Right lobe of liver (tissue), 6 donors: ENCODE results near the gene LRRC47. TPM values are rescaled to one million over a fixed set of nuclear protein-coding genes. Genes with fewer than 3 reads are reported as not detected.

Source experiments
- ATAC-seq, 4 donors: fragments of 200-7000 bp; cut with Tn5 transposase; one replicate each; pipeline ENCODE4 v1.9.1; 2020; ENCODE audit warnings: mild to moderate bottlenecking in 4 of 4, moderate library complexity in 4 of 4
- DNase-seq, 3 donors: peaks; one replicate each; pipeline ENCODE4 v3.0.0-alpha.2; 2020
- H3K27ac ChIP-seq, 3 donors: fragments of 200-600 bp; one replicate each; pipeline ENCODE4 v1.8.0; 2022
- H3K27me3 ChIP-seq, 2 donors: fragments of 200-600 bp; one replicate each; pipeline ENCODE4 v1.8.0; 2022
- H3K36me3 ChIP-seq, 4 donors: fragments of 200-600 bp; sonication (generic) in 1 of 4; one replicate each; pipeline versions ENCODE4 v1.5.1 to v1.8.0; 2017 to 2022; ENCODE audit warnings: control low read depth in 1 of 4
- H3K4me1 ChIP-seq, 4 donors: fragments of 200-600 bp; sonication (generic) in 1 of 4; one replicate each; pipeline versions ENCODE4 v1.5.1 to v1.8.0; 2017 to 2022; ENCODE audit warnings: control low read depth in 1 of 4
- H3K4me3 ChIP-seq, 3 donors: fragments of 200-600 bp; one replicate each; pipeline ENCODE4 v1.8.0; 2022
- H3K9me3 ChIP-seq, 4 donors: fragments of 200-600 bp; sonication (generic) in 1 of 4; one replicate each; pipeline versions ENCODE4 v1.5.1 to v1.8.0; 2017 to 2022; ENCODE audit warnings: control low read depth in 1 of 4
- POLR2A ChIP-seq: fragments of 450-650 bp; IDR thresholded peaks from one replicate; pipeline ENCODE4 v1.6.1; 2017; ENCODE audit warnings: antibody characterized with exemption, mild to moderate bottlenecking
- WGBS: methylation state at CpG from one replicate; pipeline ENCODE4 v1.1.6; 2018; ENCODE audit warnings: low coverage, low lambda C conversion rate; ENCODE audit not compliant: insufficient coverage; ENCODE audit errors: missing lambda C conversion rate; 5-methylcytosine and 5-hydroxymethylcytosine counted together
- intact Hi-C, 2 donors: fragments of 100-400 bp; cut with DNase I; formaldehyde crosslinking; loops; one replicate each; pipeline versions ENCODE4 v1.11.2 to v1.14.1; 2022
- total RNA-seq, 6 experiments: library from RNA; depleted of rRNA in 2 of 6; stranded (reverse); fragments of >200 nt in 2 of 6; fragmentation: NEBNext Ultra II Directional in 3 of 6; extraction: Animal tissue kit (Norgen Biotek cat#: 25700) in 3 of 6; gene quantifications; one replicate each; pipeline versions ENCODE4 v1.1.0 to v1.2.4, GENCODE V29; 2016 to 2023
- TF ChIP-seq, protein P1 (sequence below), 4 donors: fragments of 200-600 bp in 3 of 4; fragments of 450-650 bp in 1 of 4; IDR thresholded peaks; one replicate each; pipeline versions ENCODE4 v1.5.1 to v1.8.0; 2016 to 2022; ENCODE audit warnings: antibody characterized with exemption in 4 of 4, mild to moderate bottlenecking in 2 of 4
- donor health status: DM: no; HTN: yes; CAD: no.
- donor health status: DM: no; HTN: no; CAD: no.
- donor health status: DM: no; HTN: no; CAD: no.
- donor health status: DM: no; HTN: yes; CAD: no.
- donor health status: DM: no; HTN: yes; CAD: no.

The LRRC47 gene
- total RNA-seq, 6 experiments from 2014 or later: 22.7 to 32.2 (median 25.8) TPM

DNA sequence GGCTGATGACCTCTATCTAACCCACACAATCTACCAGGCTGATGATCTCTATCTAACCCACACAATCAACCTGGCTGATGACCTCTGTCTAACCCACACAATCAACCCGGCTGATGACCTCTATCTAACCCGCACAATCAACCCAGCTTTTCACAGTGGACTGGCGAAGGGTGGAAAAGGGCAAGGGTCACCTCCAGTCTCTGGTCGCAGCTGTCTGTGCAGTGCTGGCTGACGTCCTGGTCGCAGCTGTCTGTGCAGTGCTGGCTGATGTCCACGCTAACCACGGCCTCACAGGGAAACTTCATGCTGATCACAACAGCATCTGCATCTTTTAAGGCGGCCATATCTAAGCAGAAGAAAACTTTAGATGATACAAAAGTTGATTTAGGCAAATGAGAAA, 56.3 kb downstream of the LRRC47 start:
- WGBS: 38% methylated on average over 9 of the region's 9 CpGs
- Histone ChIP-seq H3K4me1 (peaks cover 0 to 7% (median 0%) of the 10 kb centered on the region in 4 donors), H3K4me3 (no peak overlapping the region), H3K27me3 (no peaks in the 10 kb centered on the region), H3K36me3 (peaks cover 0 to 31% (median 4%) of the 10 kb centered on the region in 4 donors), H3K9me3 (no peaks in the 10 kb centered on the region), H3K27ac (no peak overlapping the region)
- DNase-seq: peak; percentile 78 to 88 (median 88)
- intact Hi-C loops: no loop called here
- no peak for TF ChIP-seq POLR2A
- TF ChIP-seq, protein P1, sequence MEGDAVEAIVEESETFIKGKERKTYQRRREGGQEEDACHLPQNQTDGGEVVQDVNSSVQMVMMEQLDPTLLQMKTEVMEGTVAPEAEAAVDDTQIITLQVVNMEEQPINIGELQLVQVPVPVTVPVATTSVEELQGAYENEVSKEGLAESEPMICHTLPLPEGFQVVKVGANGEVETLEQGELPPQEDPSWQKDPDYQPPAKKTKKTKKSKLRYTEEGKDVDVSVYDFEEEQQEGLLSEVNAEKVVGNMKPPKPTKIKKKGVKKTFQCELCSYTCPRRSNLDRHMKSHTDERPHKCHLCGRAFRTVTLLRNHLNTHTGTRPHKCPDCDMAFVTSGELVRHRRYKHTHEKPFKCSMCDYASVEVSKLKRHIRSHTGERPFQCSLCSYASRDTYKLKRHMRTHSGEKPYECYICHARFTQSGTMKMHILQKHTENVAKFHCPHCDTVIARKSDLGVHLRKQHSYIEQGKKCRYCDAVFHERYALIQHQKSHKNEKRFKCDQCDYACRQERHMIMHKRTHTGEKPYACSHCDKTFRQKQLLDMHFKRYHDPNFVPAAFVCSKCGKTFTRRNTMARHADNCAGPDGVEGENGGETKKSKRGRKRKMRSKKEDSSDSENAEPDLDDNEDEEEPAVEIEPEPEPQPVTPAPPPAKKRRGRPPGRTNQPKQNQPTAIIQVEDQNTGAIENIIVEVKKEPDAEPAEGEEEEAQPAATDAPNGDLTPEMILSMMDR (IDR thresholded peaks at IDR 0.05): no peak
- peak; percentile 96 to 99 (median 98) for ATAC-seq

DNA sequence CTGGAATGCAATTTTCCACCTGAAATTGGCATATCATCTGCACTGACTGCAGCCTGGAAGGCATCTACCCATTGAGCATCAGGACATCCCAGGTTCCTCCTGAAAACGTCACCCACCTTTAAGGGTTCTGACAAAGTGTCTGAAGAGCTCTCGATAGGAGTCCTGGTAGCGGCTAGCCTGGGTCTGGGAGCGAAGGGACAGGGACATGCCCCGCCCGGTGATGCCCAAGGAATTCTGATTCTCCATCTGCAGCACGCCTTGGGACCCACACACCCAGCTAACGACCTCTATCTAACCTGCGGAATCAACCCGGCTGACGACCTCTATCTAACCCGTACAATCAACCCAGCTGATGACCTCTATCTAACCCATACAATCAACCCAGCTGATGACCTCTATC, 57.4 kb downstream of the LRRC47 start:
- no peak for DNase-seq
- Histone ChIP-seq H3K27ac (no peak overlapping the region), H3K4me1 (peaks cover 0 to 8% (median 0%) of the 10 kb centered on the region in 4 donors), H3K4me3 (no peak overlapping the region), H3K9me3 (no peaks in the 10 kb centered on the region), H3K27me3 (no peaks in the 10 kb centered on the region), H3K36me3 (peaks cover 0 to 31% (median 4%) of the 10 kb centered on the region in 4 donors)
- WGBS: 75% methylated on average over 3 of the region's 12 CpGs
- intact Hi-C loops: no loop called here
- TF ChIP-seq, protein P1 (IDR thresholded peaks at IDR 0.05): no peak
- no peak for TF ChIP-seq POLR2A
- ATAC-seq: no peak

DNA sequence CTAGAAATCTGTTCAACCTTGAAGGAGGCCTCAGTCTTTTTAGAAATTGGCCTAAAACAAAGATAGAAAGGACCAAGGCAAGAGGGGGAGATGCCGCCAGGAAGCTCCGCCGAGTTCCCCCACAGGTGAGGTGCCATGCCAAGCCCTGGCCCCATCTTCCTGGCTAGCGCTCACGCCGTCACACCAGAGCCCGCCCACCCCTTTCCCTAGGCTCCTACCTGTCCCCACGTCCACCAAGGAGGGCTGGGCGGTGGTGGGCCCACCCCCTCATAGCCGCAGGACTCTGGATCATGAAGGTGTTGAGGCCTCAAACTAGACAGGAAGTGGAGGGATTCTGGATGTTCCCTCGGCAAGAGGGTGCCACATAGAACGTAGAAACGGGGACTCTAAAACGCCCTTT, 59.6 kb downstream of the LRRC47 start:
- intact Hi-C loops: no loop called here
- Histone ChIP-seq H3K27me3 (no peaks in the 10 kb centered on the region), H3K36me3 (peaks cover 0 to 21% (median under 1%) of the 10 kb centered on the region in 4 donors), H3K4me3 (no peak overlapping the region), H3K27ac (no peak overlapping the region), H3K9me3 (no peaks in the 10 kb centered on the region), H3K4me1 (peaks cover 0 to 15% (median 0%) of the 10 kb centered on the region in 4 donors)
- WGBS: 82% methylated on average over 13 of the region's 14 CpGs
- DNase-seq: no peak
- ATAC-seq: no peak
- no peak for TF ChIP-seq POLR2A
- TF ChIP-seq, protein P1 (IDR thresholded peaks at IDR 0.05): no peak

DNA sequence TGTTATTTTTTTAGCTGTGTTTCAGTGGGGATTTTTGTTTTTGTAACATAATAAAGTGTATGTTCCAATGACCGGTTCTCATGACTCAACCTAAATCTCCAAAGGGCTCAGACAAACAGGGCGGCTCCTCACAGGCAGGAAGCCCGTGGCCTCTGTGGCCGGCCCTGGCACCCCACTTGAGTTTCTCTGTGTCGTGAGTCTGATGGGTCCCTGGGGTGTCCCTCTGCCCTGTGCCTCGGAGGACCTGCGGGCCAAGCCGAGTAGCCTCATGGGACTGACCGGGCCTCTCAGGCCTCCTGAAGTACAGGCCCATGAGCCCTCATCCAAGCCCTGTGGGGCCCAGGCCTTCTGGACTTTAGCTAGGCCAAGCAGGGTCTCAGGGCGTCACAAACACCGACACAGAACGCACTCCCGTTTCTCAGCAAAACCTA, 60.2 kb downstream of the LRRC47 start:
- intact Hi-C loops: no loop called here
- no peaks in the 10 kb centered on the region for H3K27me3 ChIP-seq
- peaks cover 0 to 15% (median 0%) of the 10 kb centered on the region in 4 donors for H3K4me1 ChIP-seq
- no peak overlapping the region for H3K27ac ChIP-seq
- peaks cover 0 to 20% (median under 1%) of the 10 kb centered on the region in 4 donors for H3K36me3 ChIP-seq
- H3K9me3 ChIP-seq: no peaks in the 10 kb centered on the region
- H3K4me3 ChIP-seq: no peak overlapping the region
- no peak for ATAC-seq
- 94% methylated on average over 8 of the region's 13 CpGs for WGBS
- no peak for DNase-seq
- no peak for TF ChIP-seq POLR2A
- TF ChIP-seq, protein P1 (IDR thresholded peaks at IDR 0.05): no peak
